LNCaP clone FGC (cell line): ENCODE measurements around the gene TIMP2.

Source experiments
- DNase-seq: peaks from one replicate; pipeline ENCODE4 v3.0.0-alpha.2; 2011; ENCODE audit warnings: low read depth
- H3K4me3 ChIP-seq: 2 replicates; pipeline ENCODE4 v1.5.1; 2011; ENCODE audit warnings: mild to moderate bottlenecking, low read depth, low read length, control low read depth
- TF ChIP-seq, protein P1 (sequence below): IDR thresholded peaks from 2 replicates; pipeline ENCODE4 v1.5.1; 2012; ENCODE audit warnings: mild to moderate bottlenecking; ENCODE audit not compliant: control insufficient read depth, insufficient read depth; ENCODE audit errors: extremely low read depth

Gene TIMP2

DNA sequence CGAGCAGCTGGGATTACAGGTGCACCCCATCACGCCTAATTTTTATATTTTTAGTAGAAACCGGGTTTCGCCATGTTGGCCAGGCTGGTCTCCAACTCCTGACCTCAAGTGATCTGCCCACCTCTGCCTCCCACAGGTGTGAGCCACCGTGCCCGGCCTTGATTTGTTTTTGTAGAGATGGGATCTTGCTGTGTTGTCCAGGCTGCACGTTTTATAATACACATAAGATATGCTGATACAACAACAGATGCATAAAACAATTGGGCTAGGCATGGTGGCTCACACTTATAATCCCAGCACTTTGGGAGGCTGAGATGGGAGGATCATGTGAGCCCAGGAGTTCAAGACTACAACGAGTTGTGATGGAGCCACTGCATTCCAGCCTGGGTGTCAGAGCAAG lies 90.6 kb downstream of the TIMP2 start:
- no peak overlapping the region for H3K4me3 ChIP-seq
- no peak for DNase-seq
- TF ChIP-seq, protein P1, sequence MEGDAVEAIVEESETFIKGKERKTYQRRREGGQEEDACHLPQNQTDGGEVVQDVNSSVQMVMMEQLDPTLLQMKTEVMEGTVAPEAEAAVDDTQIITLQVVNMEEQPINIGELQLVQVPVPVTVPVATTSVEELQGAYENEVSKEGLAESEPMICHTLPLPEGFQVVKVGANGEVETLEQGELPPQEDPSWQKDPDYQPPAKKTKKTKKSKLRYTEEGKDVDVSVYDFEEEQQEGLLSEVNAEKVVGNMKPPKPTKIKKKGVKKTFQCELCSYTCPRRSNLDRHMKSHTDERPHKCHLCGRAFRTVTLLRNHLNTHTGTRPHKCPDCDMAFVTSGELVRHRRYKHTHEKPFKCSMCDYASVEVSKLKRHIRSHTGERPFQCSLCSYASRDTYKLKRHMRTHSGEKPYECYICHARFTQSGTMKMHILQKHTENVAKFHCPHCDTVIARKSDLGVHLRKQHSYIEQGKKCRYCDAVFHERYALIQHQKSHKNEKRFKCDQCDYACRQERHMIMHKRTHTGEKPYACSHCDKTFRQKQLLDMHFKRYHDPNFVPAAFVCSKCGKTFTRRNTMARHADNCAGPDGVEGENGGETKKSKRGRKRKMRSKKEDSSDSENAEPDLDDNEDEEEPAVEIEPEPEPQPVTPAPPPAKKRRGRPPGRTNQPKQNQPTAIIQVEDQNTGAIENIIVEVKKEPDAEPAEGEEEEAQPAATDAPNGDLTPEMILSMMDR: no peak

DNA sequence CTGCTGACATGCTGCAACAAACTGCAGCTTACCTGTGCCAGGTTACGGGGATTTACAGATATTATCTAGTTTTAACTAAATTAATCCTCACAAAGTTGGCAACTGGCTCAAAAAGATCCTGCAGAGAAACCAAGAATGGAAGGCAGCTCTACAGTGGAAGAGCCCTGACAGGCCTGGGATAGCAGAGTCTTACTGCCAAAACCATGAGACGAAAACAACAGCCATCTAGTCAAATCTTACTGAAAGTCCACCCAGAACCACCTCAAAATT lies 92.7 kb downstream of the TIMP2 start:
- no peak overlapping the region for H3K4me3 ChIP-seq
- TF ChIP-seq, protein P1: no peak
- DNase-seq: no peak

DNA sequence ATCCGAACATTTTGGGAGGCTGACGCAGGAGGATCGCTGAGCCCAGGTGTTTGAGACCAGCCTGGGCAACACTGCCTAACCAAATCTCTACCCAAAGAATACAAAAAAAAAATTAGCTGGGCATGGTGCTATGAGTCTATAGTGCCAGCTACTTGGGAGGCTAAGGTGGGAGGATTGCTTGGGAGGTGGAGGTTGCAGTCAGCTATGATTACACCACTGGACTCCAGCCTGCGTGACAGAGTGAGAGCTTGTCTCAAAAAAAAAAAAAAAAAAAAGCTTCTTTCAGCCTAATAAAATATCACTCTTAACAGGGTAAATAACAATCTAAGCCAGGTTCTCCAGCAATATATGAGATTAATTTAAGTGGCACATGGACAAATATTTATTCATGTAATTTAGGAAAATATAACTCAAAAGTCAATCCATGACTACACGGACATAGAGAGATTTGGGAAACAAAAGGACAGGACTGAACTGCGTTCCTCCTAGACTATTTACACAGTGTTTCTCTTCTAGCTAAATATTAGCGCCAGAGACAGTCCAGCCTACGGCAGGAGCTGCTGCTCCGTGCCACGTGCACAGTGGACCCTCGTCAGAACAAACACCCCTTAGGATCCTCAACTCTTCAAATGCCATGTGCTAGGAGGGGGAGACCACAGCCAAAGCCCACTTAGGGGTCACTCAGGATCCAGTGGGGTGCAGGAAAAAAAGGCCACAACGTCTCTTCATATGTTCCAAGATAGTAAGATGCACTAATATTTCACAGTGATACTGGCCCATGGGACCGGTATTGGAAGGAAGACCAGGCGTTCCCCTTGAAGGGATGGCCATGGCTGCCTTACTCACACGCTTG lies 93.3 kb downstream of the TIMP2 start:
- DNase-seq: peak; percentile 80
- TF ChIP-seq, protein P1: no peak

DNA sequence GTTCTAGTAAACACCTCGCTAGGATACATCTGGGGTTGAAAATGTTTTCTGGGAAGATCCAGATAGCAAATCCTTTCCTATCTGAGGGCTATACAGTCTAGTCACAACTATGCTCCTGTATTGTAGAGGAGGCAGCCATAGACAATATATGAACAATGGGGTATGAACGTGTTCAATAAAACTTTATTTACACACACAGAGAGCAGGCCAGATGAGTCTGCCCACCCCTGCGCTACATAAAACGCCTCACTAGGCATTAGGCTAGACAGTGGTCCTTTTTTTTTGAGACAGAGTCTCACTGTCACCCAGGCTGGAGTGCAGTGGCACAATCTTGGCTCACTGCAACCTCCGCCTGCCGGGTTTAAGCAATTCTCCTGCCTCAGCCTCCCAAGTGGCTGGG lies 95.7 kb downstream of the TIMP2 start:
- no peak for DNase-seq
- H3K4me3 ChIP-seq: no peak overlapping the region
- TF ChIP-seq, protein P1: no peak

More for the DNA sequence above, 93.3 kb downstream of the TIMP2 start:
- H3K4me3 ChIP-seq: no peak overlapping the region

DNA sequence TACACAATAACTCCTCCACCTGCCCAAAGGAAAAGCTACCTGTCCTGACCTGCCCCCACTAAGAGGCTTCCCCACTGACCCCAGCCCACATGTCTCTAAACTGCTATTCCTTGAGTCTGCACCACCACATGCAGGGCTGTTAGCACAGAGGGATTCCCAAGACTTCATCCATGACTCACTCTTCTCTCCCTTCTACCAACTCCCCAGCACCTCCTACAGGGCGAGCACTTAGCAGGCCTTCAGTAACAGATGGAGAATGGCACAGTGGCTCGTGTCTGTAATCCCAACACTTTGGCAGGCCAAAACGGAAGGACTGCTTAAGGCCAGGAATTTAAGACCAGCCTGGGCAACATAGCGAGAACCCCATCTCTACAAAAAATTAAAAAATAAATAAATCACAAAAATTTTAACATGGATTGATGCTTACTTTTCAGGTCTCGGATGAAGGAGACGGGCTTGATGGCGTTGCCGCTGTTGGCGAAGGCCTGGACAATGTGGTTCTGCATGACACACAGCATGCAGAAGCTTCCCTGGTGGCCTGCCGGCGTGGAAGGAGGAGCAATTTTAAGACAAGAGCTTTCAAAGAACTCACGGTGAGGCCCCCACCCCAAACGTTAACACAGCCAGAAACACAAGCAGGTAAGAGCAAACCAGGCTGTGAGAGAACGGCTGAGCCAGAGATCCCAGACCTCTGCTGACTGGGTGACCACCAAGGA lies 96.6 kb downstream of the TIMP2 start:
- no peak for DNase-seq
- TF ChIP-seq, protein P1: 0 out of 2 replicates have a peak, but pooled peaks have one; percentile 4
- no peak overlapping the region for H3K4me3 ChIP-seq

DNA sequence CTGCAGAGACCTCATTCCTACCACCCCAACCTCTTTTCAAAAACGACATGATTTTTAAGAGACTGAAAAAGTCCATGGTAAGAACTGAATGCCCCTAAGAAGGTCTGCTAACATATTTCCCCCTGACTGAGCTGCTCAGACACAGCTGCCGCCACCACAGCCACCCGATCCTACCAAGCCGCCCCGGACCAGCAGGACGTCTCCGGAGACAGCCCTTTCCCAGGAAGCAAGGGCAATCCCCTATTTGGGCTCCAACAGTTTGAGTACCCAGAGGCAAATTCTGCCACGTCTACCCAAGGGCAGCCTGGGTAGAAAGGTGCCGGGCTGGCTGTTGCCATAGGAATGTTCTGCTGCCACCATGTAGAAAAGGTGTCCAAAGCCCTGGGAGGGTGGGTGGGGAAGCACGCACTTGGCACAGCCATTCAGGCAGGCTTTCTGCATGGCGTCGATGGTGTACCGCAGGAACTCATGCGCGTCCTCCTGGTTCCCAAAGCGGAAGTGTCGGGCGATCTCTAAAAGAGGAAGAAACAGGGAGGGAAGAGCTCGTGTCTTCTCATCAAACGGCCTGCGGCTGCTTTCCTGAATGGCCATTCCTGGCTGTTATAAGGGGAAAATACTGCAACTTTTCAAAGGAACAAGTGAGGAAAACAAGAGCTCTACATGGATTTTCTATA lies 98.2 kb downstream of the TIMP2 start:
- TF ChIP-seq, protein P1: no peak
- H3K4me3 ChIP-seq: no peak overlapping the region
- DNase-seq: no peak
